Stimulated activated CD4-positive, alpha-beta T cell treated with anti-CD3 and anti-CD28 coated beads, Interleukin-12 subunit alpha, Interleukin-12 subunit beta, amount 100 ng/mL, for 24 hours (primary cell): ENCODE data around the gene GYG2.
A peak's percentile ranks its signal among the peaks of the same experiment; 100 is the strongest.
"Not testable (repeated sequence)": the region's sequence is repeated elsewhere in the genome, so short reads cannot be mapped to it uniquely, and the experiment has no call there.

Source experiments
- DNase-seq, 2 experiments: peaks; one replicate each; pipeline ENCODE4 v3.0.0-alpha.2; 2020; ENCODE audit warnings: low read depth in 2 of 2

Gene GYG2

GRCh38 chrX:2901367-2902036 lies 72.8 kb downstream of the GYG2 start:
- DNase-seq = no peak

GRCh38 chrX:2902841-2903240 lies 74.1 kb downstream of the GYG2 start:
- no peak for DNase-seq

GRCh38 chrX:2903366-2903765 lies 74.6 kb downstream of the GYG2 start:
- DNase-seq = no peak

- DNase-seq = no peak
Observed at GRCh38 chrX:2907295-2907694, 78.6 kb downstream of the GYG2 start.

GRCh38 chrX:2908125-2908685 lies 79.5 kb downstream of the GYG2 start:
- no peak for DNase-seq

- no peak for DNase-seq
Observed at GRCh38 chrX:2910109-2910508, 81.4 kb downstream of the GYG2 start.

- no peak for DNase-seq
Observed at GRCh38 chrX:2913118-2913517, 84.4 kb downstream of the GYG2 start.

- no peak for DNase-seq
Observed at GRCh38 chrX:2917767-2918166, 89.0 kb downstream of the GYG2 start.

GRCh38 chrX:2921193-2921592 lies 92.5 kb downstream of the GYG2 start:
- no peak for DNase-seq

- no peak for DNase-seq
Observed at GRCh38 chrX:2921750-2922149, 93.0 kb downstream of the GYG2 start.

GRCh38 chrX:2924151-2924550 lies 95.4 kb downstream of the GYG2 start:
- no peak for DNase-seq

GRCh38 chrX:2926255-2926654 lies 97.5 kb downstream of the GYG2 start:
- not testable (repeated sequence) for DNase-seq

GRCh38 chrX:2926664-2927275 lies 98.0 kb downstream of the GYG2 start:
- no peak for DNase-seq

- no peak for DNase-seq
Observed at GRCh38 chrX:2928191-2928582, 99.5 kb downstream of the GYG2 start.

- peak in 1 of 2 experiments; percentile 30 for DNase-seq
Observed at GRCh38 chrX:2928583-2929434, 100.1 kb downstream of the GYG2 start, which contains the start of gene ARSD. Gene ARSD, minus strand, starts transcription at chrX:2929339. Its CDS starts 64 bp downstream, at chrX:2929275.

- DNase-seq = no peak
Observed at GRCh38 chrX:2931155-2931554, 102.4 kb downstream of the GYG2 start.

- no peak for DNase-seq
Observed at GRCh38 chrX:2931612-2932011, 102.9 kb downstream of the GYG2 start.
